K562 (cell line): ENCODE data around the gene GNAL. TPM values are rescaled to one million over a fixed set of nuclear protein-coding genes. Genes with fewer than 3 reads are reported as not detected.
A peak's percentile ranks its signal among the peaks of the same experiment; 100 is the strongest.

Source experiments
- ATF4 ChIP-seq: fragments of 450-650 bp; formaldehyde crosslinking; IDR thresholded peaks from 2 replicates; pipeline ENCODE4 v1.4.0; 2022; ENCODE audit warnings: mild to moderate bottlenecking, moderate library complexity
- CREM ChIP-seq: IDR thresholded peaks from 2 replicates; pipeline ENCODE4 v1.6.1; 2014; ENCODE audit warnings: antibody characterized with exemption, low read depth
- GMEB1 ChIP-seq: fragments of 250-450 bp; sonication (Bioruptor Pico); IDR thresholded peaks from 2 replicates; pipeline ENCODE4 v1.4.0; 2020; ENCODE audit warnings: mild to moderate bottlenecking
- IRF9 ChIP-seq: fragments of 450-650 bp; IDR thresholded peaks from 2 replicates; pipeline ENCODE4 v1.6.1; 2016; ENCODE audit warnings: missing biosample characterization, missing genetic modification characterization
- KDM5B ChIP-seq: fragments of 200-600 bp; sonication (generic); IDR thresholded peaks from 2 replicates; pipeline ENCODE4 v1.6.1; 2012; ENCODE audit warnings: low read depth, mild to moderate bottlenecking, moderate library complexity, low read length, control low read depth, inconsistent platforms; ENCODE audit not compliant: insufficient replicate concordance
- MAZ ChIP-seq, 2 experiments: fragments of 450-650 bp in 1 of 2; sonication (generic) in 1 of 2; formaldehyde crosslinking; IDR thresholded peaks in 1 of 2; conservative IDR thresholded peaks in 1 of 2; 2 replicates each; pipeline versions ENCODE4 v1.4.0 to v1.5.0; 2020; ENCODE audit warnings: mild to moderate bottlenecking in 1 of 2, missing genetic modification reagents in 1 of 2
- MTF1 ChIP-seq: fragments of 250-450 bp; sonication (Bioruptor Pico); IDR thresholded peaks from 2 replicates; pipeline ENCODE4 v1.9.0; 2021; ENCODE audit warnings: moderate library complexity, mild to moderate bottlenecking, inconsistent platforms, borderline replicate concordance
- NR2F6 ChIP-seq: fragments of 450-650 bp; formaldehyde crosslinking; IDR thresholded peaks from 2 replicates; pipeline ENCODE4 v1.4.0; 2020; ENCODE audit warnings: mild to moderate bottlenecking
- NRF1 ChIP-seq, 2 experiments: fragments of 450-650 bp; IDR thresholded peaks in 1 of 2; conservative IDR thresholded peaks in 1 of 2; 2 replicates each; pipeline ENCODE4 v1.6.1; 2014; ENCODE audit warnings: mild to moderate bottlenecking in 2 of 2
- RNF2 ChIP-seq: sonication (generic); IDR thresholded peaks from 2 replicates; pipeline ENCODE4 v1.6.1; 2016
- TAF1 ChIP-seq: IDR thresholded peaks from 2 replicates; pipeline ENCODE4 v1.6.1; 2011; ENCODE audit warnings: mild to moderate bottlenecking, low read length, moderate library complexity; ENCODE audit not compliant: insufficient read depth, control insufficient read depth, severe bottlenecking; ENCODE audit errors: extremely low read depth
- THAP12 ChIP-seq: fragments of 250-450 bp; sonication (Bioruptor Pico); IDR thresholded peaks from 2 replicates; pipeline ENCODE4 v1.9.0; 2021; ENCODE audit warnings: mild to moderate bottlenecking, inconsistent platforms
- TSHZ1 ChIP-seq: fragments of 250-450 bp; sonication (Bioruptor Pico); IDR thresholded peaks from 2 replicates; pipeline ENCODE4 v1.4.0; 2020; ENCODE audit warnings: mild to moderate bottlenecking, moderate library complexity
- ZC3H8 ChIP-seq: fragments of 450-650 bp; IDR thresholded peaks from 2 replicates; pipeline ENCODE4 v1.6.1; 2017
- ZNF384 ChIP-seq: IDR thresholded peaks from 2 replicates; pipeline ENCODE4 v1.6.1; 2012; ENCODE audit warnings: low read depth, low read length, improper control_type of control experiment
- polyA plus RNA-seq, 8 experiments: library from polyadenylated mRNA; depleted of rRNA in 4 of 8; stranded (reverse) in 5 of 8; unstranded in 3 of 8; fragments of >200 nt; fragmentation: Nextera tagmentation in 2 of 8; fragmentation: Illumina TruSeq in 1 of 8; extraction: Ambion mirVana in 2 of 8; extraction: Trizol in 1 of 8; gene quantifications; 2 replicates each; pipeline versions ENCODE4 v1.2.1 to v1.2.3, GENCODE V29; 2011 to 2014; ENCODE audit warnings: inconsistent platforms in 1 of 8, missing spikeins in 1 of 8
- total RNA-seq, 7 experiments: library from RNA; depleted of rRNA in 6 of 7; stranded (reverse); fragments of >200 nt in 6 of 7; fragmentation: Illumina TruSeq in 2 of 7; extraction: Trizol in 2 of 7; gene quantifications; 2 replicates each; pipeline versions ENCODE4 v1.2.1 to v1.2.3, GENCODE V29; 2011 to 2021; ENCODE audit warnings: low replicate concordance in 1 of 7
- TF ChIP-seq, protein P1 (sequence below): fragments of 450-650 bp; formaldehyde crosslinking; conservative IDR thresholded peaks from 2 replicates; pipeline ENCODE4 v1.4.0; 2022; ENCODE audit warnings: mild to moderate bottlenecking, missing genetic modification characterization

The GNAL gene
- total and polyA plus RNA-seq, 9 of the 15 experiments (the other 6 are each of a cell fraction or from before 2014, with no cell fraction given) = under 0.01 to 0.10 (median 0.01) TPM; not detected in 5

DNA sequence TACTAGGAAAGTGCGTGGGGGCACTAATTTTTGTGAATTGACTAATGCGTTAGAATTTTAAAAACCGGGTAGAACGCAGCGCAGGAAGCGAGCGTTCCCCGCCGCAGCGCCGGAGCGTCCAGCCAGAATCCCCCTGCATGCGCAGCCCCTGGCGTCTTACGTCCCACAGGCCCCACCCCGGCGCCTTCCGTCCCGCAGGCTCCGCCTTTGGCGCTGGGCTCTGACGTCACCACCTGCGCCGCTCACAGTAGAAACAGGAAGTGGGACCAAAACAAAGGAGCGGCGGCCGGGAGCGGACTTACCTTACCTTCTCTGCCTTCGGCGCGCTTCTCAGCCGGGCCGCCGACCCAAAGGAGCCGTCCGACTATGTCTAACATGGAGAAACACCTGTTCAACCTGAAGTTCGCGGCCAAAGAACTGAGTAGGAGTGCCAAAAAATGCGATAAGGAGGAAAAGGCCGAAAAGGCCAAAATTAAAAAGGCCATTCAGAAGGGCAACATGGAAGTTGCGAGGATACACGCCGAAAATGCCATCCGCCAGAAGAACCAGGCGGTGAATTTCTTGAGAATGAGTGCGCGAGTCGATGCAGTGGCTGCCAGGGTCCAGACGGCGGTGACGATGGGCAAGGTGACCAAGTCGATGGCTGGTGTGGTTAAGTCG, 162.2 kb downstream of the GNAL start, which contains the start of gene CHMP1B (continued):
- no peak for TF ChIP-seq TSHZ1 (CRISPR knock-in tag)
- TF ChIP-seq IRF9 = no peak
- no peak for TF ChIP-seq NR2F6
- no peak for TF ChIP-seq ZC3H8
- TF ChIP-seq, protein P1, sequence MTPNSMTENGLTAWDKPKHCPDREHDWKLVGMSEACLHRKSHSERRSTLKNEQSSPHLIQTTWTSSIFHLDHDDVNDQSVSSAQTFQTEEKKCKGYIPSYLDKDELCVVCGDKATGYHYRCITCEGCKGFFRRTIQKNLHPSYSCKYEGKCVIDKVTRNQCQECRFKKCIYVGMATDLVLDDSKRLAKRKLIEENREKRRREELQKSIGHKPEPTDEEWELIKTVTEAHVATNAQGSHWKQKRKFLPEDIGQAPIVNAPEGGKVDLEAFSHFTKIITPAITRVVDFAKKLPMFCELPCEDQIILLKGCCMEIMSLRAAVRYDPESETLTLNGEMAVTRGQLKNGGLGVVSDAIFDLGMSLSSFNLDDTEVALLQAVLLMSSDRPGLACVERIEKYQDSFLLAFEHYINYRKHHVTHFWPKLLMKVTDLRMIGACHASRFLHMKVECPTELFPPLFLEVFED = 0 out of 2 replicates have a peak, but pooled peaks have one; percentile 33
- TF ChIP-seq MAZ (CRISPR knock-in tag; conservative IDR thresholded peaks at IDR 0.05 in 1 of 2, IDR thresholded peaks at IDR 0.05 in 1 of 2) = peak; percentile 77 to 85; a peak in 3 of 4 replicates
- TF ChIP-seq THAP12 (CRISPR knock-in tag) = peak; percentile 83
- peak; percentile 98 for TF ChIP-seq GMEB1 (CRISPR knock-in tag)
- peak; percentile 92 for TF ChIP-seq KDM5B
- TF ChIP-seq NRF1 (conservative IDR thresholded peaks at IDR 0.05 in 1 of 2, IDR thresholded peaks at IDR 0.05 in 1 of 2) = peak; percentile 89 to 90
- 0 out of 2 replicates have a peak, but pooled peaks have one; percentile 39 for TF ChIP-seq ATF4 (CRISPR knock-in tag)
- TF ChIP-seq TAF1 = peak; percentile 98
- TF ChIP-seq CREM = peak; percentile 99
- 0 out of 2 replicates have a peak, but pooled peaks have one; percentile 23 for TF ChIP-seq ZNF384
- no peak for TF ChIP-seq RNF2
- TF ChIP-seq MTF1 (CRISPR knock-in tag) = no peak
